Activated B cell treated with CpG ODN at 0.5 μM for 24 hours (primary cell): Measurements from ENCODE around the gene NBL1. TPM values are rescaled to one million over a fixed set of nuclear protein-coding genes. Genes with fewer than 3 reads are reported as not detected.

Source experiments
- ATAC-seq: fragments of 200-7000 bp; cut with Tn5 transposase; one replicate; pipeline ENCODE4 v1.10.0; 2021; ENCODE audit warnings: low read depth, mild to moderate bottlenecking, moderate library complexity
- CTCF ChIA-PET: fragments of 350-600 bp; sonication (Branson Sonifier 250); formaldehyde crosslinking; loops from one replicate; lab custom pipeline; 2021; ENCODE audit warnings: antibody characterized with exemption; lab: Charles Lee
- POLR2A ChIA-PET: fragments of 350-600 bp; sonication (Branson Sonifier 250); formaldehyde crosslinking; loops from one replicate; lab custom pipeline; 2021; ENCODE audit warnings: antibody characterized with exemption; lab: Charles Lee
- DNase-seq: peaks from one replicate; pipeline ENCODE4 v3.0.0; 2022
- H3K27ac Mint-ChIP-seq: one replicate; pipeline ENCODE4 v1.8.0; 2020; ENCODE audit warnings: mixed read lengths
- H3K27me3 Mint-ChIP-seq: one replicate; pipeline ENCODE4 v1.8.0; 2021; ENCODE audit warnings: mixed read lengths
- H3K36me3 Mint-ChIP-seq: one replicate; pipeline ENCODE4 v1.8.0; 2021; ENCODE audit warnings: low read depth, mixed read lengths
- H3K4me1 Mint-ChIP-seq: one replicate; pipeline ENCODE4 v1.8.0; 2021; ENCODE audit warnings: mixed read lengths
- H3K4me3 Mint-ChIP-seq: one replicate; pipeline ENCODE4 v1.8.0; 2020; ENCODE audit warnings: mild to moderate bottlenecking, mixed read lengths
- H3K9me3 Mint-ChIP-seq: one replicate; pipeline ENCODE4 v1.8.0; 2020; ENCODE audit warnings: mixed read lengths
- intact Hi-C: fragments of 100-400 bp; cut with micrococcal nuclease; formaldehyde crosslinking; loops from one replicate; pipeline ENCODE4 v1.15.1; 2024
- total RNA-seq: library from RNA; stranded (reverse); gene quantifications from 2 replicates; pipeline ENCODE4 v1.2.3, GENCODE V29; 2022
- TF ChIP-seq, protein P1 (sequence below): fragments of 200-600 bp; IDR thresholded peaks from one replicate; pipeline ENCODE4 v1.8.0; 2022; ENCODE audit warnings: antibody characterized with exemption, mild to moderate bottlenecking

Gene NBL1
- total RNA-seq, 1 donor from 2014 or later = 0.64 TPM

GRCh38 chr1:19687414-19687813, 43.3 kb downstream of the NBL1 start:
- Mint-ChIP-seq H3K27me3 (no peaks in the 10 kb centered on the region), H3K4me3 (no peak overlapping the region), H3K9me3 (peaks cover 9% of the 10 kb centered on the region), H3K36me3 (peaks cover 61% of the 10 kb centered on the region), H3K4me1 (no peaks in the 10 kb centered on the region), H3K27ac (no peak overlapping the region)
- ChIA-PET POLR2A (no interaction called here), CTCF (no interaction called here)
- DNase-seq (no peak), ATAC-seq (no peak)
- TF ChIP-seq, protein P1, sequence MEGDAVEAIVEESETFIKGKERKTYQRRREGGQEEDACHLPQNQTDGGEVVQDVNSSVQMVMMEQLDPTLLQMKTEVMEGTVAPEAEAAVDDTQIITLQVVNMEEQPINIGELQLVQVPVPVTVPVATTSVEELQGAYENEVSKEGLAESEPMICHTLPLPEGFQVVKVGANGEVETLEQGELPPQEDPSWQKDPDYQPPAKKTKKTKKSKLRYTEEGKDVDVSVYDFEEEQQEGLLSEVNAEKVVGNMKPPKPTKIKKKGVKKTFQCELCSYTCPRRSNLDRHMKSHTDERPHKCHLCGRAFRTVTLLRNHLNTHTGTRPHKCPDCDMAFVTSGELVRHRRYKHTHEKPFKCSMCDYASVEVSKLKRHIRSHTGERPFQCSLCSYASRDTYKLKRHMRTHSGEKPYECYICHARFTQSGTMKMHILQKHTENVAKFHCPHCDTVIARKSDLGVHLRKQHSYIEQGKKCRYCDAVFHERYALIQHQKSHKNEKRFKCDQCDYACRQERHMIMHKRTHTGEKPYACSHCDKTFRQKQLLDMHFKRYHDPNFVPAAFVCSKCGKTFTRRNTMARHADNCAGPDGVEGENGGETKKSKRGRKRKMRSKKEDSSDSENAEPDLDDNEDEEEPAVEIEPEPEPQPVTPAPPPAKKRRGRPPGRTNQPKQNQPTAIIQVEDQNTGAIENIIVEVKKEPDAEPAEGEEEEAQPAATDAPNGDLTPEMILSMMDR = no peak
- intact Hi-C loops = no loop called here

GRCh38 chr1:19688041-19688842, 44.1 kb downstream of the NBL1 start:
- ChIA-PET POLR2A (no interaction called here), CTCF (no interaction called here)
- H3K27ac Mint-ChIP-seq = no peak overlapping the region
- intact Hi-C loops = no loop called here
- H3K27me3 Mint-ChIP-seq = no peaks in the 10 kb centered on the region
- peaks cover 9% of the 10 kb centered on the region for H3K9me3 Mint-ChIP-seq
- H3K36me3 Mint-ChIP-seq = peaks cover 65% of the 10 kb centered on the region
- DNase-seq (no peak), ATAC-seq (no peak)
- no peaks in the 10 kb centered on the region for H3K4me1 Mint-ChIP-seq
- H3K4me3 Mint-ChIP-seq = no peak overlapping the region
- TF ChIP-seq, protein P1 = no peak

GRCh38 chr1:19689085-19689757, 45.1 kb downstream of the NBL1 start:
- Mint-ChIP-seq H3K4me1 (no peaks in the 10 kb centered on the region), H3K27me3 (no peaks in the 10 kb centered on the region), H3K27ac (no peak overlapping the region), H3K4me3 (no peak overlapping the region), H3K36me3 (peaks cover 72% of the 10 kb centered on the region), H3K9me3 (peaks cover 9% of the 10 kb centered on the region)
- ATAC-seq (no peak), DNase-seq (no peak)
- TF ChIP-seq, protein P1 = no peak
- intact Hi-C loops = no loop called here
- ChIA-PET CTCF (no interaction called here), POLR2A (no interaction called here)

GRCh38 chr1:19689856-19690255, 45.7 kb downstream of the NBL1 start:
- Mint-ChIP-seq H3K9me3 (peaks cover 9% of the 10 kb centered on the region), H3K27ac (no peak overlapping the region), H3K4me3 (no peak overlapping the region), H3K27me3 (no peaks in the 10 kb centered on the region), H3K4me1 (no peaks in the 10 kb centered on the region), H3K36me3 (peaks cover 73% of the 10 kb centered on the region)
- ChIA-PET CTCF (interaction anchor here (0.9 kb wide), 1 partner anchor 28 kb away, joined by 3 read pairs; no protein-coding TSS in a partner anchor), POLR2A (no interaction called here)
- no peak for DNase-seq
- intact Hi-C loops = no loop called here
- TF ChIP-seq, protein P1 = no peak
- no peak for ATAC-seq

- Mint-ChIP-seq H3K27me3 (no peaks in the 10 kb centered on the region), H3K4me3 (no peak overlapping the region), H3K9me3 (peaks cover 9% of the 10 kb centered on the region), H3K36me3 (peaks cover 77% of the 10 kb centered on the region), H3K4me1 (no peaks in the 10 kb centered on the region), H3K27ac (no peak overlapping the region)
- ATAC-seq (no peak), DNase-seq (no peak)
- TF ChIP-seq, protein P1 = no peak
- POLR2A ChIA-PET = no interaction called here
- CTCF ChIA-PET = interaction anchor here (0.9 kb wide), 1 partner anchor 28 kb away, joined by 3 read pairs; no protein-coding TSS in a partner anchor
- intact Hi-C loops = no loop called here
Measured at GRCh38 chr1:19690342-19690741, 46.2 kb downstream of the NBL1 start.
